HUES48 (cell line): ENCODE results near the gene RIPOR1.

Source experiments
- H3K27ac ChIP-seq: one replicate; pipeline ENCODE4 v1.7.0; 2013; ENCODE audit warnings: low read depth, low read length, inconsistent platforms
- H3K27me3 ChIP-seq: 2 replicates; pipeline ENCODE4 v1.6.1; 2013; ENCODE audit warnings: mild to moderate bottlenecking, low read length; ENCODE audit not compliant: control insufficient read depth, insufficient read depth
- H3K36me3 ChIP-seq: 2 replicates; pipeline ENCODE4 v1.6.1; 2013; ENCODE audit warnings: low read length; ENCODE audit not compliant: control insufficient read depth, insufficient read depth
- H3K4me1 ChIP-seq: 2 replicates; pipeline ENCODE4 v1.6.1; 2013; ENCODE audit warnings: mild to moderate bottlenecking, low read length; ENCODE audit not compliant: control insufficient read depth, insufficient read depth
- H3K4me3 ChIP-seq: 2 replicates; pipeline ENCODE4 v1.5.1; 2013; ENCODE audit warnings: mild to moderate bottlenecking, low read depth, low read length
- H3K9ac ChIP-seq: 2 replicates; pipeline ENCODE4 v1.6.1; 2013; ENCODE audit warnings: mild to moderate bottlenecking, low read depth, low read length, moderate library complexity
- H3K9me3 ChIP-seq: 2 replicates; pipeline ENCODE4 v1.6.1; 2013; ENCODE audit warnings: low read length; ENCODE audit not compliant: control insufficient read depth, insufficient read depth

RIPOR1 gene

DNA sequence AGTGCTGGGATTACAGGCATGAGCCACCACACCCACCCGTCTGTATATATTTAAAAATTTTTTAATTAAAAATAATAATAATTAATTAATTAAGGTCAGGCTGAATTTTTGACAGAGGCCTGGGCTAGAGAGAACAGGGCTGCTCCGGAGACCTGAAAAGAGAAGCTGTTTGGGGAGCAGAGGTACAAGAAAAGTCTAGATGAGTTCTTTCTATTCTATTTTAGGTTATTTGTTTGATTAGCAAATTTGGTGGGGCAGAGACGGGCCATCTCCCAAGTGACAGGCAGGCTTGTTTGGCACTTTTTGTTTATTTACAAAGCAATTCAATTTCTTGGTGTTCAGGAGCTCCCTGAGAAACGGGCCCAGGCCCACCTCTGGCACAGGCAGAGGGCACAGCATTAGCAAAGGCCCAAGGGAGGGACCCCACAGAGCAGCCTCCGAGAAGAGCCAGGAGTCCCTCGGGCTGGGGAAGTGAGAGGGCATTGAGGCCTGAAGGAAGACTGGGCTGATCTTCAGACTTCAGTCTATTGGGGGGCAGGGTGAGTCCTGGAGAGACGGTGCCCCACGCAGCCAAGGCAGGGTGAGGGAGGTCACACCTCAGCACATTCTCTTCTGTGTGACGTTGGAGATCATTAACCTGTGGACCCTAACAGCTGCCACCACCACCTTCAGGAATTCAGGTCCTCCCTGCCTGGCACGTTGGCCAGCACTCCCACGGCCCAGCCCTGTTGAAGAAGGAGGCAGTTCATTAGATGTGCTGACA is 10.8 kb upstream of the RIPOR1 start:
- H3K27ac ChIP-seq, result no peak overlapping the region
- no peaks in the 10 kb centered on the region for H3K9me3 ChIP-seq
- no peak overlapping the region for H3K9ac ChIP-seq
- H3K4me3 ChIP-seq, result no peak overlapping the region
- H3K36me3 ChIP-seq, result no peaks in the 10 kb centered on the region
- peaks cover 11% of the 10 kb centered on the region for H3K27me3 ChIP-seq
- H3K4me1 ChIP-seq, result no peaks in the 10 kb centered on the region

- Histone ChIP-seq H3K4me1 (no peaks in the 10 kb centered on the region), H3K9ac (no peak overlapping the region), H3K27me3 (peaks cover 18% of the 10 kb centered on the region), H3K27ac (no peak overlapping the region), H3K4me3 (no peak overlapping the region), H3K36me3 (no peaks in the 10 kb centered on the region), H3K9me3 (no peaks in the 10 kb centered on the region)
Observed at GRCh38 chr16:67518676-67519075, 10.0 kb upstream of the RIPOR1 start.

DNA sequence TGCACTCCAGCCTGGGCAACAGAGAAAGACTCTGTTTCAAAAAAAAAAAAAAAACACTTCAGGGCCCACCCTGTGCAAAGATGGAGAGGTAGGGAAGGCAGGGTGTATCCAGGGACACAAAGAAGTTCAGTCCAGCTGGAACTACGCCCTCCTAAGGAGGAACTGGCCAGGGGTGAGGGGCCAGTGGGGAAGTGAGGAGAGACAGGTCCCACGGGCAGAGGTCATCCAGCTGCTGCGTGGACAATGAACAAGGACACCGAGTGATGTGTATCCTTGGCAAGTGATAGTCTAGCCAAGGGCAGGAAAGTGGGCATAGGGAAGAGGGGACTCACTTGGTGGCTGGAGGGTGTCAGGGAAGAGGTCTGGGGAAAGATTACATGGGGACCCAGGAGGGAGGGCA is 9.4 kb upstream of the RIPOR1 start:
- Histone ChIP-seq H3K27ac (no peak overlapping the region), H3K27me3 (peaks cover 24% of the 10 kb centered on the region), H3K36me3 (no peaks in the 10 kb centered on the region), H3K9me3 (no peaks in the 10 kb centered on the region), H3K4me1 (no peaks in the 10 kb centered on the region), H3K4me3 (no peak overlapping the region), H3K9ac (no peak overlapping the region)

GRCh38 chr16:67521095-67521804 is 7.4 kb upstream of the RIPOR1 start:
- Histone ChIP-seq H3K36me3 (no peaks in the 10 kb centered on the region), H3K4me1 (no peaks in the 10 kb centered on the region), H3K4me3 (peak overlapping the region; percentile 65), H3K9me3 (no peaks in the 10 kb centered on the region), H3K27me3 (peaks cover 44% of the 10 kb centered on the region), H3K9ac (peak overlapping the region; percentile 13; the same call in 1 of the 2 replicates), H3K27ac (peak overlapping the region; percentile 89)

- H3K27ac ChIP-seq, result no peak overlapping the region
- H3K9ac ChIP-seq, result no peak overlapping the region
- H3K9me3 ChIP-seq, result no peaks in the 10 kb centered on the region
- peaks cover 73% of the 10 kb centered on the region for H3K27me3 ChIP-seq
- H3K4me1 ChIP-seq, result peaks cover 6% of the 10 kb centered on the region
- H3K4me3 ChIP-seq, result no peak overlapping the region
- H3K36me3 ChIP-seq, result no peaks in the 10 kb centered on the region
Observed at GRCh38 chr16:67525176-67525860, 3.3 kb upstream of the RIPOR1 start.

DNA sequence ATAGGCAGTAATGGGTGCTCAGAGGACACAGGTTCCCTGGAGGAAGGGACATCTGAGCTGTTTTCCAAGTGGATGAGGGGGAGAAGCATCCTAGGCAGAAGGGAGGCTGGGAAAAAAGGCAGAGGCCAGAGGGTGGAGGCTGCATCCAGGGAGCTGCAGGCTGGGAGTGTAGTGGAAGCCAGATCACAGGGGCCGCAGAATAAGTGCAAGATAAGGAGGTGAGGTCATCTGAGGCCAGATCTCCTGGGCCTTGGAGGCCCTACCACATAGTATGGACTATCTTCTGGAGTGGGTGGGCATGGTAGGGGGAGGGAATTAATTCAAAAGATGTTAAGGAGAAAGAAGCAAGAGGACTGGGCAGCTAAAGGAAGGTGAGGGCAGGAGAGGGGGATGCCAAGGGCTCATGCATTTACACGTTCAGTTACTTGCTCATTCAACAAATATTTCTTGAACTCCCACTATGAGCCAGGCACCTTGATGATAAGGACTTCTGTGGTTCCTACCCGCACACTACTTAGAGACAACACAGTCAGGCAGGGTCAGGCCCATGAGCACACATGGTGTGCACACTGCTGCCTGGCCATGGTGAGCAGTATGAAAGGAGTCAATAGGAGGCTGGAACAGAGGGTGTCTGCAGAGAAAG is 2.4 kb upstream of the RIPOR1 start:
- Histone ChIP-seq H3K27me3 (peaks cover 82% of the 10 kb centered on the region), H3K4me1 (peaks cover 6% of the 10 kb centered on the region), H3K9me3 (no peaks in the 10 kb centered on the region), H3K36me3 (no peaks in the 10 kb centered on the region), H3K9ac (no peak overlapping the region), H3K4me3 (no peak overlapping the region), H3K27ac (no peak overlapping the region)

- Histone ChIP-seq H3K27ac (no peak overlapping the region), H3K27me3 (peaks cover 96% of the 10 kb centered on the region), H3K36me3 (no peaks in the 10 kb centered on the region), H3K9me3 (no peaks in the 10 kb centered on the region), H3K4me3 (peak overlapping the region; percentile 54), H3K9ac (peak overlapping the region; percentile 57), H3K4me1 (peaks cover 6% of the 10 kb centered on the region)
Observed at GRCh38 chr16:67528870-67529581, 397 bp downstream of the RIPOR1 start.

DNA sequence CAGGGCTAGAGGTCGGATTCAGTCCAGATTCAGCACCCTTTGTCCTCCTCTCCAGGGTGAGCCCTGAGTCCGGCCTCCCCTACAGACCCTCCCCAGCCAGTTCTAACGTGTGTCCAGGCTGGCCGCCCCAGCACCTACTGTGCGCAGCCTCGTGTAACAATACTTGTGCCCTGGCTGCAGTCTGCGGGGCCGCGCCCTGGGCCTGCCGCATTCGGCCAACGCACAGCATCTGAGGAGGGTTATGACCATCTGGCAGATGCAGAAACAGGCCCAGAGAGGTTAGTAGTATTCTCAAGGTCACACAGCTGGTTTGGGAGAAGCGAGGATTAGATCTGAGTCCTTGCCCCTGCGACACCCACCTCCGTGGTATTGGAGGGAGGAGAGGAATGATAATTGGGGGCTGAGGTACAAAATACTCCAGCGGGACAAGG is 968 bp downstream of the RIPOR1 start:
- no peaks in the 10 kb centered on the region for H3K36me3 ChIP-seq
- peaks cover 6% of the 10 kb centered on the region for H3K4me1 ChIP-seq
- H3K9ac ChIP-seq, result peak overlapping the region; percentile 57
- no peaks in the 10 kb centered on the region for H3K9me3 ChIP-seq
- no peak overlapping the region for H3K27ac ChIP-seq
- peaks cover 96% of the 10 kb centered on the region for H3K27me3 ChIP-seq
- H3K4me3 ChIP-seq, result peak overlapping the region; percentile 54

DNA sequence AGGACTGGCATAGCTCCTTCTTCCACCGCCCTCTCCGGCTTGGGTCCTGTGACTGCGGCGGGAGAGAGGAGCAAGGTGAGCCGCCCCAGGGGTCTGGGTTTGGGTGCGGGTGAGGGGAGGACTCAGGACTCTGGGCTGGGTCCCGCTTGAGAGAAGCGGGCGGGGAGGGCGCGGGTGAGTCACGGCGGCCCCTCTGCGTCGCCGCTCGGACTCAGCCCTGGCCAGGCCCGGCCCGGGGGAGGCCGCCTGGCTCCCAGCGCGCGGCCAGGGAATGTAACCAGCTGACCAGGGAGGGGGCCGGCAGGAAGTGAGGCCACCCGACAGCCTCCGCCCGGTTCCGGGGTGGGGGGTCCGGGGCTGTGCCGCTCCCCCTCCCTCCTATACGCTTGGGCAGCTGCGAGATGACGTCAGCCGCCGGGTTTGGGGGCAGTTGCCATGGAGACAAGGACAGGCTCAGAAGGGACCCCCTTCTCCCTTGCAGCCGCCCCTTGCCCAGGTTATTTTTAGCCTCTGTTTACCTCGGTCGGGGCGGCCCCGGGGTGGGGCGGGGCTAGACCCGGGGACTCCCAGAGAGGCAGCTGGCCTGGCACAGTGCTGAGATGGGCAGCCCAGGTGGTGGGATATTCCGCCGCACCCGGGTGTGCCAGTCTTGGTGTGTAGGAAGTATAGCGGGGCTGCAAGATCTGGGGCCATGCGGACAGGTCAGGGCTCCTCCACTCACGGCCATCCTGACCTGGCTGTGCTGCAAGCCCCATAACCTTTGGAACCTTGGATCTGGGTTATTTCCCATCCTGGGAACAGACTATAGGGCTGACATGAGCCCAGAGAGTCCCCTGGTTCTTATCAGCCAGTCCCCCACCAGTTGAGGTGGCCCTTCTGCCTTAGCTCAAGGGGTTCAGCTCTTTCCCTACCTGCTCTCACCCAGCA is 1.6 kb downstream of the RIPOR1 start:
- H3K36me3 ChIP-seq, result no peaks in the 10 kb centered on the region
- no peak overlapping the region for H3K9ac ChIP-seq
- peak overlapping the region; percentile 54 for H3K4me3 ChIP-seq
- no peak overlapping the region for H3K27ac ChIP-seq
- H3K4me1 ChIP-seq, result peaks cover 6% of the 10 kb centered on the region
- H3K27me3 ChIP-seq, result peaks cover 96% of the 10 kb centered on the region
- H3K9me3 ChIP-seq, result no peaks in the 10 kb centered on the region
